GM23338 (cell line): ENCODE measurements around the gene RAB40B.

Experiments
- CREB1 ChIP-seq: fragments of 250-450 bp; sonication (Bioruptor Pico); IDR thresholded peaks from 2 replicates; pipeline ENCODE4 v1.5.0; 2020; ENCODE audit warnings: low read depth, mild to moderate bottlenecking, moderate library complexity
- CTCF ChIP-seq, 2 experiments: fragments of 200-600 bp in 1 of 2; sonication (generic) in 1 of 2; conservative IDR thresholded peaks; 2 replicates each; pipeline versions ENCODE4 v1.5.1 to v1.6.1; 2016 to 2017; ENCODE audit warnings: antibody characterized with exemption in 2 of 2, low read depth in 2 of 2, mild to moderate bottlenecking in 2 of 2, moderate library complexity in 1 of 2
- EZH2phosphoT487 ChIP-seq: fragments of 200-600 bp; sonication (generic); IDR thresholded peaks from one replicate; pipeline ENCODE4 v1.8.1; 2018; ENCODE audit warnings: antibody characterized with exemption; ENCODE audit not compliant: unreplicated experiment
- JUNB ChIP-seq: IDR thresholded peaks from one replicate; pipeline ENCODE4 v1.6.1; 2016; ENCODE audit warnings: antibody characterized with exemption; ENCODE audit not compliant: unreplicated experiment
- NANOG ChIP-seq: IDR thresholded peaks from 2 replicates; pipeline ENCODE4 v1.6.1; 2016; ENCODE audit warnings: antibody characterized with exemption, borderline replicate concordance
- POLR2AphosphoS5 ChIP-seq: IDR thresholded peaks from 2 replicates; pipeline ENCODE4 v1.6.1; 2016; ENCODE audit warnings: antibody characterized with exemption, low read depth
- REST ChIP-seq: IDR thresholded peaks from one replicate; pipeline ENCODE4 v1.6.1; 2018; ENCODE audit warnings: antibody characterized with exemption; ENCODE audit not compliant: unreplicated experiment
- ZNF114 ChIP-seq: fragments of 250-450 bp; sonication (Bioruptor Pico); IDR thresholded peaks from 2 replicates; pipeline ENCODE4 v1.5.0; 2020; ENCODE audit warnings: mild to moderate bottlenecking, moderate library complexity

GRCh38 chr17:82627405-82627804, 71.1 kb downstream of the RAB40B start:
- TF ChIP-seq CTCF (conservative IDR thresholded peaks at IDR 0.05; ENCODE audit: low read depth in 2 of 2) (no peak), JUNB (no peak), NANOG (no peak), EZH2phosphoT487 (no peak), CREB1 (CRISPR knock-in tag) (no peak), REST (no peak), POLR2AphosphoS5 (no peak), ZNF114 (CRISPR knock-in tag) (no peak)
